ENCODE results near the gene ANXA4.

GRCh38 chr2:69829256-69830044, 87.5 kb downstream of the ANXA4 start, which contains the start of gene GMCL1:
- TF ChIP-seq CTCF (IDR thresholded peaks at IDR 0.05) (no peak), POLR2AphosphoS5 (IDR thresholded peaks at IDR 0.05; ENCODE audit: low read depth, low read length) (peak; percentile 94)

Measured in Panc1 (cell line).